Endothelial cell (in vitro differentiated cells): Measurements from ENCODE around the gene TPI1. TPM values are rescaled to one million over a fixed set of nuclear protein-coding genes. Genes with fewer than 3 reads are reported as not detected.
"Not testable (repeated sequence)": the region's sequence is repeated elsewhere in the genome, so short reads cannot be mapped to it uniquely, and the experiment has no call there.

ENCODE experiments used
- DNase-seq: peaks from one replicate; pipeline ENCODE4 v3.0.0; 2021; ENCODE audit warnings: low spot score
- H3K27ac Mint-ChIP-seq: one replicate; pipeline ENCODE4 v1.8.0; 2021; ENCODE audit warnings: mixed read lengths, inconsistent platforms; ENCODE audit not compliant: unreplicated experiment
- H3K27me3 Mint-ChIP-seq: one replicate; pipeline ENCODE4 v1.8.0; 2021; ENCODE audit warnings: mild to moderate bottlenecking, moderate library complexity, mixed read lengths, inconsistent platforms; ENCODE audit not compliant: unreplicated experiment
- H3K36me3 Mint-ChIP-seq: one replicate; pipeline ENCODE4 v1.8.0; 2021; ENCODE audit warnings: mild to moderate bottlenecking, low read depth, mixed read lengths, inconsistent platforms; ENCODE audit not compliant: unreplicated experiment
- H3K4me1 Mint-ChIP-seq: one replicate; pipeline ENCODE4 v1.8.0; 2021; ENCODE audit warnings: mild to moderate bottlenecking, mixed read lengths, inconsistent platforms; ENCODE audit not compliant: unreplicated experiment
- H3K4me3 Mint-ChIP-seq: one replicate; pipeline ENCODE4 v1.8.0; 2021; ENCODE audit warnings: mild to moderate bottlenecking, mixed read lengths, inconsistent platforms; ENCODE audit not compliant: unreplicated experiment
- H3K9me3 Mint-ChIP-seq: one replicate; pipeline ENCODE4 v1.8.0; 2021; ENCODE audit warnings: mixed read lengths, inconsistent platforms; ENCODE audit not compliant: unreplicated experiment
- total RNA-seq: library from RNA; stranded (reverse); fragmentation: NEBNext Ultra II Directional; extraction: Animal tissue kit (Norgen Biotek cat#: 25700); gene quantifications from one replicate; pipeline ENCODE4 v1.2.1, GENCODE V29; 2021; ENCODE audit not compliant: unreplicated experiment
- TF ChIP-seq, protein P1 (sequence below): fragments of 200-600 bp; sonication (generic); IDR thresholded peaks from one replicate; pipeline ENCODE4 v1.5.0; 2021; ENCODE audit warnings: antibody characterized with exemption; ENCODE audit not compliant: unreplicated experiment

The TPI1 gene
- total RNA-seq, 1 donor from 2014 or later, result 356 TPM

GRCh38 chr12:6863586-6864321, 3.6 kb upstream of the TPI1 start:
- H3K36me3 Mint-ChIP-seq, result peaks cover 50% of the 10 kb centered on the region
- DNase-seq, result no peak
- H3K9me3 Mint-ChIP-seq, result no peaks in the 10 kb centered on the region
- peaks cover 10% of the 10 kb centered on the region for H3K4me1 Mint-ChIP-seq
- TF ChIP-seq, protein P1, sequence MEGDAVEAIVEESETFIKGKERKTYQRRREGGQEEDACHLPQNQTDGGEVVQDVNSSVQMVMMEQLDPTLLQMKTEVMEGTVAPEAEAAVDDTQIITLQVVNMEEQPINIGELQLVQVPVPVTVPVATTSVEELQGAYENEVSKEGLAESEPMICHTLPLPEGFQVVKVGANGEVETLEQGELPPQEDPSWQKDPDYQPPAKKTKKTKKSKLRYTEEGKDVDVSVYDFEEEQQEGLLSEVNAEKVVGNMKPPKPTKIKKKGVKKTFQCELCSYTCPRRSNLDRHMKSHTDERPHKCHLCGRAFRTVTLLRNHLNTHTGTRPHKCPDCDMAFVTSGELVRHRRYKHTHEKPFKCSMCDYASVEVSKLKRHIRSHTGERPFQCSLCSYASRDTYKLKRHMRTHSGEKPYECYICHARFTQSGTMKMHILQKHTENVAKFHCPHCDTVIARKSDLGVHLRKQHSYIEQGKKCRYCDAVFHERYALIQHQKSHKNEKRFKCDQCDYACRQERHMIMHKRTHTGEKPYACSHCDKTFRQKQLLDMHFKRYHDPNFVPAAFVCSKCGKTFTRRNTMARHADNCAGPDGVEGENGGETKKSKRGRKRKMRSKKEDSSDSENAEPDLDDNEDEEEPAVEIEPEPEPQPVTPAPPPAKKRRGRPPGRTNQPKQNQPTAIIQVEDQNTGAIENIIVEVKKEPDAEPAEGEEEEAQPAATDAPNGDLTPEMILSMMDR, result no peak
- peaks cover 17% of the 10 kb centered on the region for H3K27me3 Mint-ChIP-seq
- H3K27ac Mint-ChIP-seq, result peak overlapping the region; percentile 63
- H3K4me3 Mint-ChIP-seq, result peak overlapping the region; percentile 8

DNA sequence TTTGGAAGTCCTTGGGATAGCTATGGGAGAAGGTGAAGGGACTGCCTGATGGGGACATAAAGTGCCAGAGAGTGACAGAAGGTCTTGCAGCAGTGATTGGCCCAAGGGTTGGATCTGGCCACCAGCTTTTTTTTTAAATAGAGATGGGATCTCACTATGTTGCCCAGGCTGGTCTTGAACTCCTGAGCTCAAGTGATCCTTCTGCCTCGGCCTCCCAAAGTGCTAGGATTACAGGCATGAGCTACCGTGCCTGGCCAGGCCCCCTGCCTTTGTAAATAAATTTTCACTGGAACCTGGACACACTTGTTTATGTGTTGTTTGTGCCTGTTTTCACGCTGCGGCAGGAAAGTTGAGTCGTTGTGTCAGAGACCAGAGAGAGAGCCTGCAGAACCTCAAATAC, 2.0 kb upstream of the TPI1 start:
- peaks cover 19% of the 10 kb centered on the region for H3K27me3 Mint-ChIP-seq
- not testable (repeated sequence) for DNase-seq, H3K27ac Mint-ChIP-seq, H3K9me3 Mint-ChIP-seq
- H3K4me3 Mint-ChIP-seq, result peak overlapping the region; percentile 65
- H3K4me1 Mint-ChIP-seq, result peaks cover 18% of the 10 kb centered on the region
- H3K36me3 Mint-ChIP-seq, result peaks cover 49% of the 10 kb centered on the region

DNA sequence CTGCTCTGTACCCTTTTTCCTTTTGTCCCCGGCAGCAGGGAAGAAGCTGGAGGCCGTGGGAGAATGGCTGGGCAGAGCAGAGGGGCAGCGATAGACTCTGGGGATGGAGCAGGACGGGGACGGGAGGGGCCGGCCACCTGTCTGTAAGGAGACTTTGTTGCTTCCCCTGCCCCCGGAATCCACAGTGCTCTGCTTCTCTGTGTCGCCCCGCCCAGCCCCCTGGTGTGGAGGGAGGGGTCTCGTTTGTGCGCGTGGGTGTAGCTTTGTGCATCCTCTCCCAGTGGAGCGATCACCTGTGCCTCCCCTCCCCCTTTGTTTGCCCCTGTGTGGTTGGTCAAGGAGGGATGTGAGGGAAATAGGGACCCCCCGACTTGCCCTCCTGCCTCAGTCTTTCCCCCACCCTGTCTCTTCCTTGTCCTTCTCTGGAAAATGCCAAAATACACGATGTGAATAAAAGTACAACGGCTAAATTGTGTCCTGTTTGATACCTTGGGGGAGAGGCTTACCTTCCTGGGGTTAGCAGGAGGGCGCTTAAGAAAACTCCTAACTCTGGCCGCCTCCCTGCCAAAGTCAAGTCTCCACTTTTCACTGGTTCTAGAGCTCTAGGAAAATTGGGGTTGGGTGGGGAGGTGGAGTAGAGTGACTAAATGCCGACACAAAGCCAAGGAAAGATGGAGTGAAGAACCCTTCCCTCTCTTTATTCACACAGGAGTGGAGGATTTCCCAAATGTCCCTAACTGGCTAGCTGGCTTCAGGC, 990 bp upstream of the TPI1 start:
- Mint-ChIP-seq H3K9me3 (no peaks in the 10 kb centered on the region), H3K27ac (no peak overlapping the region), H3K27me3 (peaks cover 15% of the 10 kb centered on the region), H3K4me1 (peaks cover 23% of the 10 kb centered on the region), H3K4me3 (peak overlapping the region; percentile 82), H3K36me3 (peaks cover 48% of the 10 kb centered on the region)
- TF ChIP-seq, protein P1, result no peak
- no peak for DNase-seq

- H3K36me3 Mint-ChIP-seq, result peaks cover 51% of the 10 kb centered on the region
Measured at GRCh38 chr12:6866920-6867412, 365 bp upstream of the TPI1 start.

GRCh38 chr12:6868211-6869048, 1.1 kb downstream of the TPI1 start:
- Mint-ChIP-seq H3K9me3 (no peaks in the 10 kb centered on the region), H3K27me3 (peaks cover 19% of the 10 kb centered on the region), H3K36me3 (peaks cover 42% of the 10 kb centered on the region), H3K4me3 (peak overlapping the region; percentile 92), H3K4me1 (peaks cover 29% of the 10 kb centered on the region), H3K27ac (peak overlapping the region; percentile 61)
- TF ChIP-seq, protein P1, result no peak
- no peak for DNase-seq

More at GRCh38 chr12:6866920-6867412, 365 bp upstream of the TPI1 start:
- TF ChIP-seq, protein P1, result no peak
- DNase-seq, result no peak
- Mint-ChIP-seq H3K9me3 (no peaks in the 10 kb centered on the region), H3K27ac (no peak overlapping the region), H3K4me3 (peak overlapping the region; percentile 82), H3K27me3 (peaks cover 18% of the 10 kb centered on the region), H3K4me1 (peaks cover 26% of the 10 kb centered on the region)
